ENCODE data around the gene MITF. TPM values are rescaled to one million over a fixed set of nuclear protein-coding genes. Genes with fewer than 3 reads are reported as not detected.

Gene MITF
- total and polyA plus RNA-seq, 3 donors from 2014 or later: 5.5 to 9.0 (median 5.8) TPM

DNA sequence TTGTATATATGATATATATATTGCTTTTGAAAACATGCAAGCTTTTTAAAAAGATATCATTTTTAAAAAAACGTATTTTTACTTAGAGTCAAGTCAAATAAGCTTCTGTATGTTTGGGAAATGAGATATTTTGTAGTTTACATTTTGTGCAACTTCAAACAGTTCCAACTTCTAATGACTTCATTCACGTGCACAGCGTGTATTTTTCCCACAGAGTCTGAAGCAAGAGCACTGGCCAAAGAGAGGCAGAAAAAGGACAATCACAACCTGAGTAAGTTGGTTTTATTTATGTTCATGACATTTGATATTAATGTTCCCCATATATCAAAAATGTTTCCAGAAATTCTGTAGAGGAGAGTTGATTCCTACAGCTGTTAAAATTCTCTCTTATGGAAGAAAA is 212.4 kb downstream of the MITF start:
- Histone ChIP-seq H3K27me3 (no peaks in the 10 kb centered on the region), H3K4me3 (no peak overlapping the region), H3K4me1 (peaks cover 3% of the 10 kb centered on the region), H3K36me3 (ENCODE audit: low read depth, missing control alignments) (no peaks in the 10 kb centered on the region), H3K27ac (no peak overlapping the region), H3K9me3 (no peaks in the 10 kb centered on the region)
- intact Hi-C loops (cut with DNase I; ENCODE audit: low total_unique reads): no loop called here
- no peak for DNase-seq
- no peak for TF ChIP-seq POLR2A (IDR thresholded peaks at IDR 0.05)
- TF ChIP-seq, protein P1, sequence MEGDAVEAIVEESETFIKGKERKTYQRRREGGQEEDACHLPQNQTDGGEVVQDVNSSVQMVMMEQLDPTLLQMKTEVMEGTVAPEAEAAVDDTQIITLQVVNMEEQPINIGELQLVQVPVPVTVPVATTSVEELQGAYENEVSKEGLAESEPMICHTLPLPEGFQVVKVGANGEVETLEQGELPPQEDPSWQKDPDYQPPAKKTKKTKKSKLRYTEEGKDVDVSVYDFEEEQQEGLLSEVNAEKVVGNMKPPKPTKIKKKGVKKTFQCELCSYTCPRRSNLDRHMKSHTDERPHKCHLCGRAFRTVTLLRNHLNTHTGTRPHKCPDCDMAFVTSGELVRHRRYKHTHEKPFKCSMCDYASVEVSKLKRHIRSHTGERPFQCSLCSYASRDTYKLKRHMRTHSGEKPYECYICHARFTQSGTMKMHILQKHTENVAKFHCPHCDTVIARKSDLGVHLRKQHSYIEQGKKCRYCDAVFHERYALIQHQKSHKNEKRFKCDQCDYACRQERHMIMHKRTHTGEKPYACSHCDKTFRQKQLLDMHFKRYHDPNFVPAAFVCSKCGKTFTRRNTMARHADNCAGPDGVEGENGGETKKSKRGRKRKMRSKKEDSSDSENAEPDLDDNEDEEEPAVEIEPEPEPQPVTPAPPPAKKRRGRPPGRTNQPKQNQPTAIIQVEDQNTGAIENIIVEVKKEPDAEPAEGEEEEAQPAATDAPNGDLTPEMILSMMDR (IDR thresholded peaks at IDR 0.05): no peak
- 85 to 90% methylated on average over 3 of the region's 3 CpGs for WGBS, 2 donors

DNA sequence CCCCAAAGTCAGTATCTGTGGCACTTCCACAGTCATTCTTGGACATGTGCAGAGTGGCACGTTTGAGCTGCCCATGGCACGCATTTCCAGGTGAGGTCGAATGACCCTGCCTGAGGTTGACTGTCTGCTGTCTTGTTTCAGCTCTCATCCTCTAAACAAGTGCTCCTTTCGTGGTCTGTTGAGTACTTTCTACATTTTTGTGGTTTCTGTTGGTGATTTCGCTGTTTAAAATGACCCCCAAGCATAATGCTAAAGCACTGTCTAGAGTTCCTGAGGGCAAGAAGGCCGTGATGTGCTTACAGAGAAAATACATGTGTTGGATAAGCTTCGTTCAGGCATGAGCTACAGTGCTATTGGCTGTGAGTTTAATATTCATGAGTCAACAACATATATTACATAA is 220.3 kb downstream of the MITF start:
- TF ChIP-seq POLR2A (IDR thresholded peaks at IDR 0.05): no peak
- TF ChIP-seq, protein P1 (IDR thresholded peaks at IDR 0.05): no peak
- H3K27ac ChIP-seq: no peak overlapping the region
- no peaks in the 10 kb centered on the region for H3K9me3 ChIP-seq
- intact Hi-C loops (cut with DNase I; ENCODE audit: low total_unique reads): no loop called here
- H3K4me1 ChIP-seq: no peaks in the 10 kb centered on the region
- H3K27me3 ChIP-seq: no peaks in the 10 kb centered on the region
- no peak for DNase-seq
- 93 to 94% methylated on average over 7 of the region's 7 CpGs for WGBS, 2 donors
- H3K4me3 ChIP-seq: no peak overlapping the region
- H3K36me3 ChIP-seq (ENCODE audit: low read depth, missing control alignments): no peaks in the 10 kb centered on the region

DNA sequence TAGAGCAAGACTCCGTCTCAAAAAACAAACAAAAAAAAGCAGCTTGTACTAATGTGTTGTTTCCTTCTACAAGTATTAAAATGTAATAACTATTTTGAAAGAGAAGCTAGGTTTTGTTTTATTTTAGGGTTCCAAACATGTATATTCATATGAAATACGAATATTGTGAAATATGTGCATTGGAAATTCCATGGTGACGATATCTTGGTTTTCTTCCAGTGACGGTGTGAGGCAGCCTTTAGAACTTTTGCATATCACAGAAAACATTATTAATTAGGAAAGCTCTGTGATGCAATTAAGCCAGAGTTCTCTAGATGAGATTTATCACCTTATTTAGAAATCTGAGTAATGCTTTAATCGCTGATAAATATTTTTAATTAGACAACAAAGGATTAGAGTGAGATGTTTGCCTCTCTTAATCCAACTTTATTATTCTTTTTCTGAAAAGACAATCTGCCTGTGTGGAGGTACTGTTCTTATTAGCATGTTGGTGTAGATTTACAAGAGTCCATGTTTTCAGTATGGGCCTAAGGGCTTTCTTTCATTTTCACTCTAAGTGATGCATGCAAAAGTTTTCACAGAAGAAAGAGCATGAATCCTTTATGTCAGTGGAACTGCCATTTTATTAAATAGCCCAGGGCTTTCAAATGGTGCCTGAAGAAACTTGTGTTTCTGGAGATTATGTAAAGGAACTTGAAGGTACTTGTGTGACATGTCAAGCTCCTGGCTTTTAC is 222.6 kb downstream of the MITF start:
- 90 to 92% methylated on average over 5 of the region's 5 CpGs for WGBS, 2 donors
- no peak for DNase-seq
- Histone ChIP-seq H3K9me3 (no peaks in the 10 kb centered on the region), H3K4me3 (no peak overlapping the region), H3K36me3 (ENCODE audit: low read depth, missing control alignments) (no peaks in the 10 kb centered on the region), H3K27me3 (no peaks in the 10 kb centered on the region), H3K27ac (no peak overlapping the region), H3K4me1 (no peaks in the 10 kb centered on the region)
- intact Hi-C loops (cut with DNase I; ENCODE audit: low total_unique reads): no loop called here
- TF ChIP-seq, protein P1 (IDR thresholded peaks at IDR 0.05): no peak
- no peak for TF ChIP-seq POLR2A (IDR thresholded peaks at IDR 0.05)

DNA sequence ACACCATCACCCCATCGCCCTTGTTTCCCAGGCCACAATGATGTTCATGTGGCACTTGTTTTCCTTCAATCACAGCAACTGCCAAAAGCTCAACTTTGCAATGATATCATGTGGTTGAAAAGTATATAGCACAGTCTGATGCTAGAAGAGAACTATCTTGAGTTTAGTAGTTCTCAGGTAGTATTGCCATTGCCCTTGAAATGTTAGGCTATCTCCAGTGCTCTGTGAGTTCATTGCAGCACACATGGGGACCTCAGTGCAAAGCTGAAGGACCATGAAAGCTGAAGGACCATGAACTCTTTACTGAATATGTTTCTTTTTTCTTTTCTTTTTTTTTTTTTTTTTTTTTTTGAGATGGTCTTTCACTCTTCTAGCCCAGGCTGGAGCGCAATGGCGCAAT is 224.4 kb downstream of the MITF start:
- Histone ChIP-seq H3K4me3 (no peak overlapping the region), H3K36me3 (ENCODE audit: low read depth, missing control alignments) (no peaks in the 10 kb centered on the region), H3K27ac (no peak overlapping the region), H3K9me3 (no peaks in the 10 kb centered on the region), H3K27me3 (no peaks in the 10 kb centered on the region), H3K4me1 (no peaks in the 10 kb centered on the region)
- 91 to 100% methylated on average over 3 of the region's 3 CpGs for WGBS, 2 donors
- DNase-seq: no peak
- no peak for TF ChIP-seq POLR2A (IDR thresholded peaks at IDR 0.05)
- TF ChIP-seq, protein P1 (IDR thresholded peaks at IDR 0.05): no peak
- intact Hi-C loops (cut with DNase I; ENCODE audit: low total_unique reads): no loop called here

DNA sequence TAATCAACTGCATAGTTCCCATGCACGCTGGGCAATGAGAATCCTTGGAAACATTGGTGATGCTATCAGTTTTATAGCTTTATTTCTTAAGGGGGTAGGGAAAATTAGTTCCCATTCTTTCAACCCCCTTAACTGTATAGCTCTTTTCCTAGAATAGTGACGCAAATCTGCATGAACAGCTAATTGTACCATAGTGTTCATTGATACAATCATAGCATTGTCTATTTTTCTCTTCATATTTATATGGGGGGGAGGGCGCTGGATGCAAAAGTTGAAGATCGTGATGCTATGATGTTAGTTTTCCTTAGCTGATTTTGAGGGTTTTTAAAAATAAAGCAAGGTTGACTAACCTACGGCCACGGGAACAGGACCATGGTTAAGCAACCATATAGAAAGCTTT is 227.9 kb downstream of the MITF start:
- intact Hi-C loops (cut with DNase I; ENCODE audit: low total_unique reads): no loop called here
- Histone ChIP-seq H3K27me3 (no peaks in the 10 kb centered on the region), H3K4me1 (no peaks in the 10 kb centered on the region), H3K27ac (no peak overlapping the region), H3K4me3 (no peak overlapping the region), H3K9me3 (no peaks in the 10 kb centered on the region), H3K36me3 (ENCODE audit: low read depth, missing control alignments) (no peaks in the 10 kb centered on the region)
- no peak for DNase-seq
- 84 to 86% methylated on average over 6 of the region's 6 CpGs for WGBS, 2 donors
- TF ChIP-seq, protein P1 (IDR thresholded peaks at IDR 0.05): no peak
- no peak for TF ChIP-seq POLR2A (IDR thresholded peaks at IDR 0.05)
